ENCODE measurements around the gene ATP10A.

DNA sequence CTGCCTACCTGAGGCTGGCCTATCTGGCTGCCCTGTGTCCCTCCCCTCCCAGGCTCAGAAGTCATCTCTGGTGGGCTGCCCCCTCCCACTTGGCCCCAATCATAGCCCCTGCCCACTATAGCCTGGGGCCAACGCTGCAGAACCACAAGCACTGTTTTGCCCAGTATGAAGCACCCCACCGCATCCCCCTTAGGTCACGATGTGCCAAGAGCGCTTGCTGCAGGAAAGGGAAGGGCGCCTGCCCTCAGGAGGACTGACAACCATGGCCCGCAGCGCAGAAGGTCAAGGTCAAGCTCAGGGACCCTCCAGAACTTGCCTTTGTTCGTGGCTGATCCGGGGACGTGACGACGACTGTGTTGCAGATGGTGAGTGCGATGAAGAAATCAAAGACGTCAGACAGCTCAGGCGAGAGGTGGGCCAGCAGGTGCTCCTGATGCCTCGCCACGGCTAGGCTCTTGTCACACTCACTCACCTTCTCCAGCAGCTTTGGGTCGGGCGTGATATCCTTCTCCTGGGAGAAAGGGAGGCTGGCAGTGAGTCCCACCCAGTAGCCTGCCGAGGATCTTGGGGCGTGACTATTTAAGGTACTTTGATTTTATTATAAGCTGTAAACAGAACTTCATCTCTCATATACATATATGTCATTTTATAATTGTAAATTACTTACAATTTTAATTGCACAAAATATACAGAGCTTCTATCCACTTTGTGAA lies 146.6 kb downstream of the ATP10A start:
- TF ChIP-seq EZH2 (IDR thresholded peaks at IDR 0.05; ENCODE audit: borderline replicate concordance, insufficient read depth, low read length, poor library complexity, severe bottlenecking) (no peak), EP300 (conservative IDR thresholded peaks at IDR 0.05; ENCODE audit: poor library complexity, severe bottlenecking) (no peak), POLR2AphosphoS5 (IDR thresholded peaks at IDR 0.05) (no peak), MXI1 (conservative IDR thresholded peaks at IDR 0.05; ENCODE audit: poor library complexity, severe bottlenecking) (no peak), TAF1 (IDR thresholded peaks at IDR 0.05; ENCODE audit: low read depth) (no peak), RAD21 (conservative IDR thresholded peaks at IDR 0.05) (no peak), SMC3 (conservative IDR thresholded peaks at IDR 0.05; ENCODE audit: poor library complexity) (no peak)
- TF ChIP-seq, protein P1, sequence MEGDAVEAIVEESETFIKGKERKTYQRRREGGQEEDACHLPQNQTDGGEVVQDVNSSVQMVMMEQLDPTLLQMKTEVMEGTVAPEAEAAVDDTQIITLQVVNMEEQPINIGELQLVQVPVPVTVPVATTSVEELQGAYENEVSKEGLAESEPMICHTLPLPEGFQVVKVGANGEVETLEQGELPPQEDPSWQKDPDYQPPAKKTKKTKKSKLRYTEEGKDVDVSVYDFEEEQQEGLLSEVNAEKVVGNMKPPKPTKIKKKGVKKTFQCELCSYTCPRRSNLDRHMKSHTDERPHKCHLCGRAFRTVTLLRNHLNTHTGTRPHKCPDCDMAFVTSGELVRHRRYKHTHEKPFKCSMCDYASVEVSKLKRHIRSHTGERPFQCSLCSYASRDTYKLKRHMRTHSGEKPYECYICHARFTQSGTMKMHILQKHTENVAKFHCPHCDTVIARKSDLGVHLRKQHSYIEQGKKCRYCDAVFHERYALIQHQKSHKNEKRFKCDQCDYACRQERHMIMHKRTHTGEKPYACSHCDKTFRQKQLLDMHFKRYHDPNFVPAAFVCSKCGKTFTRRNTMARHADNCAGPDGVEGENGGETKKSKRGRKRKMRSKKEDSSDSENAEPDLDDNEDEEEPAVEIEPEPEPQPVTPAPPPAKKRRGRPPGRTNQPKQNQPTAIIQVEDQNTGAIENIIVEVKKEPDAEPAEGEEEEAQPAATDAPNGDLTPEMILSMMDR (IDR thresholded peaks at IDR 0.05; ENCODE audit: poor library complexity, severe bottlenecking): no peak
- TF ChIP-seq, protein P2, sequence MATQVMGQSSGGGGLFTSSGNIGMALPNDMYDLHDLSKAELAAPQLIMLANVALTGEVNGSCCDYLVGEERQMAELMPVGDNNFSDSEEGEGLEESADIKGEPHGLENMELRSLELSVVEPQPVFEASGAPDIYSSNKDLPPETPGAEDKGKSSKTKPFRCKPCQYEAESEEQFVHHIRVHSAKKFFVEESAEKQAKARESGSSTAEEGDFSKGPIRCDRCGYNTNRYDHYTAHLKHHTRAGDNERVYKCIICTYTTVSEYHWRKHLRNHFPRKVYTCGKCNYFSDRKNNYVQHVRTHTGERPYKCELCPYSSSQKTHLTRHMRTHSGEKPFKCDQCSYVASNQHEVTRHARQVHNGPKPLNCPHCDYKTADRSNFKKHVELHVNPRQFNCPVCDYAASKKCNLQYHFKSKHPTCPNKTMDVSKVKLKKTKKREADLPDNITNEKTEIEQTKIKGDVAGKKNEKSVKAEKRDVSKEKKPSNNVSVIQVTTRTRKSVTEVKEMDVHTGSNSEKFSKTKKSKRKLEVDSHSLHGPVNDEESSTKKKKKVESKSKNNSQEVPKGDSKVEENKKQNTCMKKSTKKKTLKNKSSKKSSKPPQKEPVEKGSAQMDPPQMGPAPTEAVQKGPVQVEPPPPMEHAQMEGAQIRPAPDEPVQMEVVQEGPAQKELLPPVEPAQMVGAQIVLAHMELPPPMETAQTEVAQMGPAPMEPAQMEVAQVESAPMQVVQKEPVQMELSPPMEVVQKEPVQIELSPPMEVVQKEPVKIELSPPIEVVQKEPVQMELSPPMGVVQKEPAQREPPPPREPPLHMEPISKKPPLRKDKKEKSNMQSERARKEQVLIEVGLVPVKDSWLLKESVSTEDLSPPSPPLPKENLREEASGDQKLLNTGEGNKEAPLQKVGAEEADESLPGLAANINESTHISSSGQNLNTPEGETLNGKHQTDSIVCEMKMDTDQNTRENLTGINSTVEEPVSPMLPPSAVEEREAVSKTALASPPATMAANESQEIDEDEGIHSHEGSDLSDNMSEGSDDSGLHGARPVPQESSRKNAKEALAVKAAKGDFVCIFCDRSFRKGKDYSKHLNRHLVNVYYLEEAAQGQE (IDR thresholded peaks at IDR 0.05; ENCODE audit: borderline replicate concordance): no peak

All from neural cell (in vitro differentiated cells).